ENCODE measurements around the gene OR4C45.
A peak's percentile ranks its signal among the peaks of the same experiment; 100 is the strongest.
"Not testable (repeated sequence)": the region's sequence is repeated elsewhere in the genome, so short reads cannot be mapped to it uniquely, and the experiment has no call there.

Gene OR4C45

GRCh38 chr11:50032574-50032973 is at the start of gene OR4C45:
Gene OR4C45, plus strand, starts transcription at chr11:50032874.
- DNase-seq (ENCODE audit: low spot score in 2 of 2) = no peak
- no peaks in the 10 kb centered on the region for H3K36me3 Mint-ChIP-seq (ENCODE audit: insufficient read depth)
- no peaks in the 10 kb centered on the region for H3K27me3 Mint-ChIP-seq
- H3K4me1 Mint-ChIP-seq = no peaks in the 10 kb centered on the region
- peaks cover 25% of the 10 kb centered on the region for H3K9me3 Mint-ChIP-seq
- no peak within 1 kb of the TSS for H3K27ac Mint-ChIP-seq (ENCODE audit: low read depth)
- H3K4me3 Mint-ChIP-seq = no peak within 1 kb of the TSS
- ATAC-seq (replicated peaks; ENCODE audit: extremely low read depth, poor library complexity, severe bottlenecking) = no peak

GRCh38 chr11:49995565-49995964 is 37.1 kb upstream of the OR4C45 start:
- DNase-seq (ENCODE audit: low spot score in 2 of 2) (no peak), ATAC-seq (replicated peaks; ENCODE audit: extremely low read depth, poor library complexity, severe bottlenecking) (no peak)
- Mint-ChIP-seq H3K27ac (ENCODE audit: low read depth) (no peak overlapping the region), H3K36me3 (ENCODE audit: insufficient read depth) (no peaks in the 10 kb centered on the region), H3K27me3 (no peaks in the 10 kb centered on the region), H3K4me1 (no peaks in the 10 kb centered on the region), H3K4me3 (no peak overlapping the region), H3K9me3 (peaks cover 6% of the 10 kb centered on the region)

GRCh38 chr11:50030193-50030592 is 2.5 kb upstream of the OR4C45 start:
- H3K27ac Mint-ChIP-seq (ENCODE audit: low read depth) = no peak overlapping the region
- no peak for DNase-seq (ENCODE audit: low spot score in 2 of 2)

GRCh38 chr11:50036239-50036638 is 3.6 kb downstream of the OR4C45 start:
- not testable (repeated sequence) for H3K36me3 Mint-ChIP-seq (ENCODE audit: insufficient read depth); H3K27me3 Mint-ChIP-seq; H3K4me3 Mint-ChIP-seq; DNase-seq (ENCODE audit: low spot score in 2 of 2); H3K4me1 Mint-ChIP-seq; H3K27ac Mint-ChIP-seq (ENCODE audit: low read depth); ATAC-seq (replicated peaks; ENCODE audit: extremely low read depth, poor library complexity, severe bottlenecking)
- peaks cover 14% of the 10 kb centered on the region for H3K9me3 Mint-ChIP-seq

More at GRCh38 chr11:50030193-50030592, 2.5 kb upstream of the OR4C45 start:
- H3K4me1 Mint-ChIP-seq = no peaks in the 10 kb centered on the region
- H3K4me3 Mint-ChIP-seq = no peak overlapping the region
- no peak for ATAC-seq (replicated peaks; ENCODE audit: extremely low read depth, poor library complexity, severe bottlenecking)
- H3K9me3 Mint-ChIP-seq = peaks cover 34% of the 10 kb centered on the region
- no peaks in the 10 kb centered on the region for H3K36me3 Mint-ChIP-seq (ENCODE audit: insufficient read depth)
- no peaks in the 10 kb centered on the region for H3K27me3 Mint-ChIP-seq

DNA sequence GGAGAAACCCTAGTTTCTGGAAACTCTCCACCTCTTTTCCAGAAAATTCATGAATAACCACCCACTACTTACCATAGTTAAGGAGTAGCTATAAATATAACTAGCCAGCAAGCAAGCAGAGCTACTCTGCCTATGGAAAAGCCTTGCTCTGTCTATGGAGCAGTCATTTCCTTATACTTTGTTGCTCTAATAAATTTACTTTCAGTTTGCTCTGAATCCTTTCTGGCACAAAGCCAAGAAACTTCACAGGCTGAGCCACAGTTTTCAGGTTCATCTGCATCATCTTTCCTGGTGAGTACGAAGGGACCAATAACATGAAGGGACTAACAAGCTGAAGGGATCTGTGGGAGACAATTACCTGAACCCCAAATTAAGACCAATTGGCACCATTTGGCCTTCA is 4.6 kb downstream of the OR4C45 start:
- Mint-ChIP-seq H3K4me1 (no peaks in the 10 kb centered on the region), H3K9me3 (peaks cover 14% of the 10 kb centered on the region)
- ATAC-seq (replicated peaks; ENCODE audit: extremely low read depth, poor library complexity, severe bottlenecking) = no peak

DNA sequence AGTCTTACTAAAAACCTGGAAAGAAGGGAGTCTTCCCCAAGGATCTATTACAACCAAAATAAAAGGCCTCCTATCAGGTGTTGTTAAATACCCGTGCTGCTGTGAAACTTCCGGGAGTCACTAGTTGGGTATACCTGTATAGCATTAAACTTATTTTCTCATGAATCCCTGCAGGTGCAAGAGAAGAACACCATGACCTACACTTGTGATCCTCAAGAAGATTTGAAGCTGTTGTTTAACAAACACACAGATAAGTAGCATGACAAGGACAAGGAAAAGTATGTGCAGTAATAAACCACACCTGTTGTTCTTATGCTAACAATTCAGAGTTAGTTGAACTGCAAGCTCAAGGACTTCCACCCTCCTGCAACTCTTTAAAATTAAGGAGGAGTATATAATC is 12.0 kb downstream of the OR4C45 start:
- H3K4me3 Mint-ChIP-seq = no peak overlapping the region
- DNase-seq (ENCODE audit: low spot score in 2 of 2) (no peak), ATAC-seq (replicated peaks; ENCODE audit: extremely low read depth, poor library complexity, severe bottlenecking) (no peak)
- no peaks in the 10 kb centered on the region for H3K36me3 Mint-ChIP-seq (ENCODE audit: insufficient read depth)
- H3K9me3 Mint-ChIP-seq = peaks cover 11% of the 10 kb centered on the region
- H3K27me3 Mint-ChIP-seq = no peaks in the 10 kb centered on the region
- H3K27ac Mint-ChIP-seq (ENCODE audit: low read depth) = no peak overlapping the region
- H3K4me1 Mint-ChIP-seq = no peaks in the 10 kb centered on the region

More for the DNA sequence above, 4.6 kb downstream of the OR4C45 start:
- no peak overlapping the region for H3K4me3 Mint-ChIP-seq
- no peaks in the 10 kb centered on the region for H3K36me3 Mint-ChIP-seq (ENCODE audit: insufficient read depth)
- H3K27me3 Mint-ChIP-seq = no peaks in the 10 kb centered on the region
- DNase-seq (ENCODE audit: low spot score in 2 of 2) = no peak
- no peak overlapping the region for H3K27ac Mint-ChIP-seq (ENCODE audit: low read depth)

GRCh38 chr11:50063056-50063455 is 30.4 kb downstream of the OR4C45 start:
- not testable (repeated sequence) for H3K36me3 Mint-ChIP-seq (ENCODE audit: insufficient read depth); ATAC-seq (replicated peaks; ENCODE audit: extremely low read depth, poor library complexity, severe bottlenecking); H3K27me3 Mint-ChIP-seq; H3K4me1 Mint-ChIP-seq; H3K27ac Mint-ChIP-seq (ENCODE audit: low read depth); DNase-seq (ENCODE audit: low spot score in 2 of 2); H3K4me3 Mint-ChIP-seq; H3K9me3 Mint-ChIP-seq

- Mint-ChIP-seq H3K9me3 (peaks cover 6% of the 10 kb centered on the region), H3K27ac (ENCODE audit: low read depth) (no peak overlapping the region), H3K4me1 (no peaks in the 10 kb centered on the region), H3K4me3 (no peak overlapping the region), H3K36me3 (ENCODE audit: insufficient read depth) (no peaks in the 10 kb centered on the region), H3K27me3 (no peaks in the 10 kb centered on the region)
- ATAC-seq (replicated peaks; ENCODE audit: extremely low read depth, poor library complexity, severe bottlenecking) (no peak), DNase-seq (ENCODE audit: low spot score in 2 of 2) (no peak)
Measured at GRCh38 chr11:50070389-50070788, 37.7 kb downstream of the OR4C45 start.

DNA sequence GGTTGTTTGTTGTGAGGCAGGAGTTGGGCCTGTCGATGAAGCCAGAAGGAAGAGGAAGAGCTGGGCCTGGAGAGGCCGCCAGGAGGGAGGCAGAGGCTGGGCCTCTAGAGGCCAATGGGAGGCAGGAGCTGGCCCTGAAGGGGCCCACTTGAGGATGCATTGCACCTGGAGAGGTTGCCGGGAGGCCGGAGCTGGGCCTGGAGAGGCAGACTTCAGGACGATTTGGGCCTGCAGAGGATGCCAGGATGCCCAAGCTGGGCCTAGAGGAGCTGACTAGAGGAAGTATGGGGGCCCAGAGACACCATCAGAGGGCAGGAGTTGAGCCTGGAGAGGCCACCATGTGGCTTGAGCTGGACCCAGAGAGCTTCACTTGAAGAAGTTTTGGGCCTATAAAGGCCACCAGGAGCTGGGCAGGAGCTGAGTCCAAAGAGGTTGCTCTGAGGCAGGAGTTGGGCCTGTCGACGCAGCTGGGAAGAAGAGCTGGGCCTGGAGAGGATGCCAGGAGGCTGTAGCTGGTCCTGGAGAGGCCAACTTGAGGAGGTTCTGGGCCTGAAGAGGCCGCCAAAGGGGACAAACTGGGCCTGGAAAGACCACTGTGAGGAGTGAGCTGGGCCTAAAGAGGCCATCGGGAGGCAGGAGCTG is 39.0 kb downstream of the OR4C45 start:
- Mint-ChIP-seq H3K27me3 (no peaks in the 10 kb centered on the region), H3K36me3 (ENCODE audit: insufficient read depth) (no peaks in the 10 kb centered on the region), H3K4me3 (no peak overlapping the region), H3K27ac (ENCODE audit: low read depth) (no peak overlapping the region), H3K9me3 (peaks cover 10% of the 10 kb centered on the region), H3K4me1 (no peaks in the 10 kb centered on the region)
- DNase-seq (ENCODE audit: low spot score in 2 of 2) (no peak), ATAC-seq (replicated peaks; ENCODE audit: extremely low read depth, poor library complexity, severe bottlenecking) (no peak)

DNA sequence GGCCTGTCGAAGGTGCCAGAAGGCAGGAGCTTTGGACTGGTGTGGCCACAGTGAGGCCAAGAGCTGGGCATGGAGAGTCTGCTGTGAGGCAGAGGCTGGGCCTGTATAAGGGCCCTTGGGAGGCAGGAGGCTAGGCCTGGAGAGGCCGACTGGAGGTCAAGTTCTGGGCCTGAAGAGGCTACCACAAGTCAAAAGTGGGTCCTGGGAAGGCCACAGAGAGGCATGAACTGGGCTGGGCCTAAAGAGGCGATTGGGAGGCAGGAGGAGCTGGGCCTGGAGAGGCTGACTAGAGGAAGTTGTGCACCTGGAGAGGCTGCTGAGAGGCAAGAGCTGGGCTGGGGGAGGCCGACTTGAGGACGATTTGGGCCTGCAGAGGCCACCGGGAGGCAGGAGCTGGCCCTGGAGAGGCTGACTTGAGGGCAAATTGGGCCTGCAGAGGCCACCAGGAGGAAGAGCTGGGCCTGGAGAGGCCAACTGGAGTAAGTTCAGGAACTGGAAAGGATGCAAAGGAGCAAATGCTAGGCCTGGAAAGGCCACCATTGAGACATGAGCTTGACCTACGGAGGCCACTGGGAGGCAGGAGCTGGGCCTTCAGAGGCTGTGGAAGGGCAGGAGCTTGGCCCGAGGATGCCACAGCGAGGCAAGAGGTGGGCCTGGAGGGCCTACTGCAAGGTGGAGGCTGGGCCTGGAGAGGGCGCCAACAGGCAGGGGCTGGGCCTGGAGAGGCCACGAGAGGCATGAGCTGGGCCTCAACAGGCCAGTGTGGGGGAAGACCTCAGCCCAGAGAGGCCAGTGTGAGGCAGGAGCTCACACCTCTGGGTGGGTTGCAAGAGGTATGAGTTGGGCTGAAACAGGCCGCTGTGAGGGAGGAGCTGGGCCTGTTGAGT is 39.8 kb downstream of the OR4C45 start:
- peaks cover 18% of the 10 kb centered on the region for H3K9me3 Mint-ChIP-seq
- no peaks in the 10 kb centered on the region for H3K36me3 Mint-ChIP-seq (ENCODE audit: insufficient read depth)
- no peak overlapping the region for H3K4me3 Mint-ChIP-seq
- no peaks in the 10 kb centered on the region for H3K4me1 Mint-ChIP-seq
- no peaks in the 10 kb centered on the region for H3K27me3 Mint-ChIP-seq
- ATAC-seq (replicated peaks; ENCODE audit: extremely low read depth, poor library complexity, severe bottlenecking) = no peak
- H3K27ac Mint-ChIP-seq (ENCODE audit: low read depth) = peak overlapping the region; percentile 45
- no peak for DNase-seq (ENCODE audit: low spot score in 2 of 2)

DNA sequence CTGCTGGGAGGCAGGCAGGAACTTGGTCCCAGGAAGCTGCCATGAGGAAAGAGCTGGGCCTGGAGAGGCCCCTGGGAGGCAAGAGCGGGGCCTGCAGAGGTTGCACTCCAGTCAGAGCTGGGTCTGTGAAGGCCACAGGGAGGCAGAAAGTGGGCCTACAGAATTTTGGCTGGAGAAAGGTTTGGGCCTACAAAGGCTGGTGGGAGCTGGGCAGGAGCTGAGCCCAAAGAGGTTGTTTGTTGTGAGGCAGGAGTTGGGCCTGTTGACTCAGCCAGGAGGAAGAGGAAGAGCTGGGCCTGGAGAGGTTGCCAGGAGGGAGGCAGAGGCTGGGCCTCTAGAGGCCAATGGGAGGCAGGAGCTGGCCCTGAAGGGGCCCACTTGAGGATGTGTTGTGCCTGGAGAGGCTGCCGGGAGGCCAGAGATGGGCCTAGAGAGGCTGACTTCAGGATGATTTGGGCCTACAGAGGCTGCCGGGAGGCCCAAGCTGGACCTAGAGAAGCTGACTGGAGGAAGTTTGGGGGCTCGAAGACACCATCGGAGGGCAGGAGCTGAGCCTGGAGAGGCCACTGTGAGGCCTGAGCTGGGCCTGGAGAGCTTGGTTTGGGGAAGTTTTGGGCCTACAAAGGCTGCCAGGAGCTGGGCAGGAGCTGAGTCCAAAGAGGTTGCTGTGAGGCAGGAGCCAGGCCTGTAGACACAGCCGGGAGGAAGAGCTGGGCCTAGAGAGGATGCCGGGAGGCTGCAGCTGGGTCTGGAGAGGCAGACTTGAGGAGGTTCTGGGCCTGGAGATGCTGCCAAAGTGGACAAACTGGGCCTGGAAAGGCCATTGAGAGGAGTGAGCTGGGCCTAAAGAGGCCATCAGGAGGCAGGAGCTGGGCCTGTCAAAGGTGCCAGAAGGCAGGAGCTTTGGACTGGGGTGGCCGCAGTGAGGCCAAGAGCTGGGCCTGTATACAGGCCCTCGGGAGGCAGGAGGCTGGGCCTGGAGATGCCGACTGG is 40.7 kb downstream of the OR4C45 start:
- H3K27ac Mint-ChIP-seq (ENCODE audit: low read depth) = peak overlapping the region; percentile 45
- ATAC-seq (replicated peaks; ENCODE audit: extremely low read depth, poor library complexity, severe bottlenecking) (no peak), DNase-seq (ENCODE audit: low spot score in 2 of 2) (no peak)
- H3K4me1 Mint-ChIP-seq = no peaks in the 10 kb centered on the region
- H3K36me3 Mint-ChIP-seq (ENCODE audit: insufficient read depth) = no peaks in the 10 kb centered on the region
- H3K4me3 Mint-ChIP-seq = no peak overlapping the region
- no peaks in the 10 kb centered on the region for H3K27me3 Mint-ChIP-seq
- H3K9me3 Mint-ChIP-seq = peaks cover 20% of the 10 kb centered on the region

DNA sequence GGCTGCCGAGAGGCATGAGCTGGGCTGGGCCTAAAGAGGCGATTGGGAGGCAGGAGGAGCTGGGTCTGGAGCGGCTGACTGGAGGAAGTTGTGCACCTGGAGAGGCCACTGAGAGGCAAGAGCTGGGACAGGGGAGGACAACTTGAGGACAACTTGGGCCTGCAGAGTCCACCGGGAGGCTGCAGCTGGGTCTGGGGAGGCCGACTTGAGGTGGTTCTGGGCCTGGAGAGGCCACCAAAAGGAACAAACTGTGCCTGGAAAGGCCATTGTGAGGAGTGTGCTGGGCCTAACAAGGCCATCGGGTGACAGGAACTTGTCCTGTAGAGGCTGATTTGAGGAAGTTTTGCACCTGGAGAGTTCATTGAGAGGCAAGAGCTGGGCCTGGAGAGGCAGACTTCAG is 41.5 kb downstream of the OR4C45 start:
- Mint-ChIP-seq H3K4me3 (no peak overlapping the region), H3K27ac (ENCODE audit: low read depth) (no peak overlapping the region), H3K4me1 (no peaks in the 10 kb centered on the region), H3K27me3 (no peaks in the 10 kb centered on the region), H3K36me3 (ENCODE audit: insufficient read depth) (no peaks in the 10 kb centered on the region), H3K9me3 (peaks cover 20% of the 10 kb centered on the region)
- DNase-seq (ENCODE audit: low spot score in 2 of 2) = no peak
- ATAC-seq (replicated peaks; ENCODE audit: extremely low read depth, poor library complexity, severe bottlenecking) = no peak

Data from central memory CD8-positive, alpha-beta T cell (primary cell).